Embryonic facial prominence (tissue), 1 donor: ENCODE results near the gene SAMD14.
A peak's percentile ranks its signal among the peaks of the same experiment; 100 is the strongest.

ENCODE experiments used
- DNase-seq: peaks from one replicate; pipeline ENCODE4 v3.0.0-alpha.2; 2016; ENCODE audit errors: extremely low spot score

Gene SAMD14

DNA sequence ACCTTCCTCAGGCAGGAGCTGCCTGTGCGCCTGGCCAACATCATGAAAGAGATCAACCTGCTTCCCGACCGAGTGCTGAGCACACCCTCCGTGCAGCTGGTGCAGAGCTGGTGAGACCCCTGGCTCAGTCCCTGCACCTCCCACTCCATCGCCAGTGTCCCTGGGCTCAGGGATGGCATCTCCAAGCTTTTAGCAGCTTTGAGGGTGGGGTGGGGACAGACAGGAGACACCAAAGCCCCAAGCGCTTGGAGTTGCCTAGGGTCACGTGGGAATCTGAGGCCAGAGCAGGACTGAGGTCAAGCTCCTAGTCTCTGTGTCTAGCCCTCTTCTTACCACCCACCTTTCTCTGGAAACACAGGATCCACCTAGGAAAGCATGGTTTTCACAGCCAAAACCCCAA is 32.5 kb downstream of the SAMD14 start:
- no peak for DNase-seq

DNA sequence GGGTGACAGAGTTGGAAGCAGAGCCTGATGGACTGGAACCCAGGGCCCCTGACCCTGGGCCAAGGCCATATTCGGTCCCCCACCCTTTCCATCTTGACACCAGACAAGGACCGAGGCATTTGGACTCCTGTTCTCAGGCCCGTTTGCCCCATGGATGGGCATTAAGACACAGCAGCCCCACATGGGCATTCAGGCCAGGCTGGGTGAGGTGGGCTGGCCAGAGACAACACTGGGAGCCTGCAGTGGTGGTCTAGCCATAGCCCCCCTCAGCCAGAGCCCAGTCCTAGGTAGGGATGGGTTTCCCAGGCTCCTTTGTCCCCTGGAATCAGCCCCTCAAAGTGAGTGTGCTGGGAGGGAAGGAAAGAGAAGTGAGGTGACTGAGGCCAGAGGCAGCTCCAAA is 33.2 kb downstream of the SAMD14 start:
- no peak for DNase-seq

DNA sequence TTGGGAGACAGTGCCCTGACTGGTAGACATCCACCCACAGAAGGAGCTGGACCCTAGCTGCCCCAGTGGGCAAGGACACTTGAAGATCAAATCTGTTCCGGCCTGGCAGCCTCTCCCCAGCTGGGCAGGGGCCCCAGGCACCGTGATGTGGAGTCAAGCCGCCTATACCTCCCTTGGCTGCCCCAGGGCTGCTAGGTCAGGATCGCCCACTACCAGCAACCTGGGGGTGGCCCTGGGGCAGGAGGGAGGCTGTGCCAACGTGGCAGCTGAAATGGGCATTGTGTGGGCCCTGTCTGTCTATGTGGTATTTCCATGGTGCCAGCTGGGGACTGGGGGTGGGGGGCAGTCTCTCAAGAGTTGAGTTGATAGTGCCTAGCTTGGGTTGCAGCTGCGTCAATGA is 33.9 kb downstream of the SAMD14 start:
- no peak for DNase-seq

DNA sequence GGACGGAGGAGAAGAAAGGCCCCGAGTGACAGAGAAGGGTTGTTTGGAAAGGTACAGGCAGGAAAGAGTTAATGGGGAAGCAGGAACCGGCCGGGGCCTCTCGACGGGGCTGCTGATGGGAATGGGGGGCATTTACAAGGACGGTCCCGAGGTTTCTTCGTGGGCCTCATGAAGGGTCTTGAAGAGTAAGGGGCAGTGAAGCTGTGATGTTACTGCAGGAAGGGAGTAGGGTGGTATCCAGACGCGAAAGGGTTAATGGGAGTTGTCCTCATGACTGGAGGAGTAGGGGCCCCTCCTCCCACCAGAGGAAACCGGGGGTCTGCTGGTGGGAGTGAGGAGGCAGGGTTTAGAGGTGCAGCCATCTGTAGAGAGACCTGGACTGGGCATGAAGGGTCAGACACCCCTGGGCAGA is 34.3 kb downstream of the SAMD14 start:
- peak; percentile 36 for DNase-seq

DNA sequence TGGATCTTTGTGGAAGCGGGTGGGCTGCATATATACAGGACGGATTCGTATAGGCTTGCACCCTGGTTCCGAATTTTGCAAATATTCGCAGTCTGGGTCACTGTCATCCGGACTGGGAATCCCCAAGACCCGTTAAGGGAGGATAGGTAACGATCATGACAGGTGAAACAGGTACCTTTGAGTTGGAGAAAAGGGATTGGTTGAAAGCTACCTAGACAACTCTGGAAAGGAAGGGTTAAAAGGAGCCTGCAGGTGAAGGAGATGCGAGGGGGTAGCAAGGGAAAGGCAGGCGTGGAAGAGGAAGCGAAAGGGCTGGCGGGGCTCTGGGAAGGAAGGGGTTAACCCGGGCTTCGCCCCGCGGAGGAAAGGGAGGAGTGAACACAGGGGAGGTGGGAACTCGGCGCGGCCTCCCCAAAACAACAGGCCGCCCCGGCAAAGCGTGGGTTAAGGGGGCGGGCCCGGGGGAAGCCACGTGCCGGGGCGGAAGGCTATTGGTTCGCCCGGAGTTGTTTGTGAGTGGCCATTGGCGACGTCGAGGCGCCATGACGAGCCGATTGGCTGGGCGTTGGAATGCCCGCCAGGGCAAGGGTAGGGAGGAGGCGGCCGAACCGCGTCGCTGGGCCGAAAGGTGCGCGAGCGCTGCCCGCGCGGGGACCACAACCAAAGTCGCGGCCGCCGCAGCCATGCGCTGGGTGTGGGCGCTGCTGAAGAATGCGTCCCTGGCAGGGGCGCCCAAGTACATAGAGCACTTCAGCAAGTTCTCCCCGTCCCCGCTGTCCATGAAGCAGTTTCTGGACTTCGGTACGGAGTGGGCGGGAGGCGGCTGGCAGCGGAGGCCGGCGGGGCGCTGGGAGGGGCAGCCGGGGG is 35.0 kb downstream of the SAMD14 start, which contains the start of gene PDK2:
TSS of gene PDK2 (plus strand) at position 599 of the 867 bp plus-strand sequence. CDS start at position 684, 85 bp downstream.
- peak; percentile 93 for DNase-seq

DNA sequence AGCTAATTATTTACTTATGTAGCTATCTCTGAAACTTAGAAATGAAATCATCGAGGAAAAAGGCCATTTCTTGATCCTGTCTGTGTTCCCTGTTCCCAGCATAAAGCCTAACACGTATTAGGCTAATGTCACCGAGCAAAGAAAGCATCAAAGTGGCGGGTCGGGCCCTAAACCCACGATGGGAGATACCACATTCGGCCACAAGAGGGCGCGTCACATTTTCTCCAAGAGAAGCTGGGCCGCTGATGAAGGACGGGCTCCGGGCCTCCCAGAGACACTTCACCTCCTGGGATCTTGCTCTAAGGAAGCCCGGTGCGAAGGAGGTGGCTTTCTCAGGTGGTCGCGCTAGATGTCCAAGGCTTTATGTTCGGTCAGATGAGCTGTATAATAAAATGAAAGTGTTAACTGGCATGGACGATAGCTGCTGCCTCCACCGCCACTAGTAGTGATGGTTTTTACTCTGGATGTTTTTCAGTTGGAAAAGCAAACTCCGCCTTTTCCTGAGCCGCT is 35.7 kb downstream of the SAMD14 start:
- peak; percentile 63 for DNase-seq

DNA sequence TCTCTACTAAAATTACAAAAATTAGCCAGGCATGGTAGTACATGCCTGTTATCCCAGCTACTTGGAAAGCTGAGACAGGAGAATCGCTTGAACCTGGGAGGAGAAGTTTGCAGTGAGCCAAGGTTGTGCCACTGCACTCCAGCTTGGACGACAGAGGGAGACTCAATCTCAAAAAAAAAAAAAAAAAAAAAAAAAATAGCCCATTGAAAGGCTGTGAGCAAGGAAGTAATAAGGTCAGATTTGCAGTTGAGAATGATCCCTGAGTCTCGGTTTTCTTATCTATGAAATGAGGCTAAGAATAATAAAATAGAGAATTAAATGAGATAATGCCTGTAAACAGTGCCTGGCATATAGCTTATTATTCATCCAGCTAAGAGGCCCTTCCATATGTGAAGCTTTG is 36.2 kb downstream of the SAMD14 start:
- DNase-seq, result no peak

DNA sequence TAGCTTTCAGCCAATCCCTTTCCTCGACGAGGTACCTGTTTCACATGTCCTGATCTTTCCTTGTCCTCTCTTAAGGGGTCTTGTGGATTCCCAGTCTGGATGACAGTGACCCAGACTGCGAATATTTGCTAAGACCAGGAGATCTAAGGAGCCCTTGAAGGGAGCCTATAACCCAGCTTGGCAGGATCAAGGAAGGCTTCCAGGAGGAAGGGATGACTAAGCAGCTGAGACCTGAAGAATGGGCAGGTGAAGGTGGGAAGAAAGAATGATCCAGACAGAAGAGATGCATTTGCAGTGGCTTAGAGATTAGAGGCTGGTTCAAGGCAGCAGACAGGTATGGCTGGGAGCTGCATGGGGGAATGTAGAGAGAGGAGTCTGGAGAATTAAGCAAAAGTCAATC is 36.7 kb downstream of the SAMD14 start:
- DNase-seq, result no peak

DNA sequence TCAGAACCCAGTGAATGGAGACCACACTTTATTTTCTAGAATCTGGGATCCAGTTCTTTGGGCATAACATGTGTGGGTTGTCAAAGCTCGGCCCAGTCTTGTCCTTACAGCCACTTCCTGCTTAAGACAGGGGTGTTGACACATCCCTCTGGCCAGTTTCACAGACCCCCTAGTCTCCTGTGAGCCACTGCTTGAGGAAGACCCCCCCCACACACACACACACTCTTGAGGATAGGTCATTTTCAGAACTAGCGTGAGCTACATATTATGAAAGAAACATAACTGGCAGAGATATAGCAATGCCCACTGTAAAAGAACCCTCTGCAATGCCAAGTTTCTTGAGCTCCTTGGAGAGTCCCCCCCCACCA is 38.1 kb downstream of the SAMD14 start:
- no peak for DNase-seq

DNA sequence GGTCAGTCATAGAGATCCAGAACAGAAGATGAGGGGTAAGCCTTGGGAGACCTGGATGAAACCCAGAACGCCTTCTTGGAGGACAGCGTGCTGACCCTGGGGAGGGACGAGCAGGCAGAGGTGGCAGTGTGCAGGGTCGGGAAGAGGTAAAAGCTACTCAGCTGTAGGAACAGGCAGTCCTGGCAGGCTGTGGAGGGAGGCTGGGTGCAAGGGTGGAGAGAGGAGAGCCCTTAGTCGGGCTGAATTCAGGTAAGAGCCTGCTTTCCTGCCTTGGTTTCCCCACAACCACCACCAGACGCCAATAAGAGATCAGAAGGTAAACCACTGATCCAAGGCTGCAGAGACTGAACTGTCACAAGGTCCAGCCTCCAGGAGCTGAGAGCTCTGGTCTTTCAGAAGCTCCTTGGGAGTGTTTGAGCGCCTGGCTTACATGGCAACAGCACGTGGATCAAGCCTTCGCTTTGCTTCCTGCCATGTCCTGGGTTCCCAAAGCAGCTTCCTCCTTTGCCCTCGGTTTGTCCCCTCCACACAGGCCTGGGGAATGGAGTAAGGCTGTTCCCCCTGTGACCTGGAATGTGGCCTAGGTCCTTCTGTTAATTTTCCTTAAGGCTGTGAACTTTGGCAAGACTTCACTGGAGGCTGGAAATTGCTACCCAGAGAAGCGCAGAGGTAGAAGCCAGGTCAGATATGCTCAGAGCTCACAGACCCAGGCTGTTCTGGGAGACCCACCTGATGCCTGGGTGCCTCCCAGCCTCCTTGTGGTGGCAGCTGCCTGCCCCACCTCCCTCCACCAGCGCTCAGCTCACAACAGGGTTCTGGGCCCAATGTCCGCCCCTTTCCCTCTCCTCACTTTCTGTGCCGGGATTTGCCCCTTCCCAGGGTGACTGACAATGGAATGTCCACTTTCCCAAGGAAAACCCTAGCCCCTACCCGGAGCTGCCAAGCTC is 38.7 kb downstream of the SAMD14 start:
- DNase-seq, result no peak

DNA sequence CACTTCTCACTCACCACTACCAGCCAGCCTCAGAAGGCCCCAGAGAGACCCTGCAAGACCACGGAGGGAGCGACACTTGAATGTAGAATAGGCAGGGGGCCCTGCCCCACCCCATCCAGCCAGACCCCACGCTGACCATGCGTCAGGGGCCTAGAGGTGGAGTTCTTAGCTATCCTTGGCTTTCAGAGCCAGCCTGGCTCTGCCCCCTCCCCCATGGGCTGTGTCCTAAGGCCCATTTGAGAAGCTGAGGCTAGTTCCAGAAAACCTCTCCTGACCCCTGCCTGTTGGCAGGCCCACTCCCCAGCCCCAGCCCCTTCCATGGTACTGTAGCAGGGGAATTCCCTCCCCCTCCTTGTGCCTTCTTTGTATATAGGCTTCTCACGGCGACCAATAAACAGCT is 39.9 kb downstream of the SAMD14 start:
- DNase-seq, result no peak

DNA sequence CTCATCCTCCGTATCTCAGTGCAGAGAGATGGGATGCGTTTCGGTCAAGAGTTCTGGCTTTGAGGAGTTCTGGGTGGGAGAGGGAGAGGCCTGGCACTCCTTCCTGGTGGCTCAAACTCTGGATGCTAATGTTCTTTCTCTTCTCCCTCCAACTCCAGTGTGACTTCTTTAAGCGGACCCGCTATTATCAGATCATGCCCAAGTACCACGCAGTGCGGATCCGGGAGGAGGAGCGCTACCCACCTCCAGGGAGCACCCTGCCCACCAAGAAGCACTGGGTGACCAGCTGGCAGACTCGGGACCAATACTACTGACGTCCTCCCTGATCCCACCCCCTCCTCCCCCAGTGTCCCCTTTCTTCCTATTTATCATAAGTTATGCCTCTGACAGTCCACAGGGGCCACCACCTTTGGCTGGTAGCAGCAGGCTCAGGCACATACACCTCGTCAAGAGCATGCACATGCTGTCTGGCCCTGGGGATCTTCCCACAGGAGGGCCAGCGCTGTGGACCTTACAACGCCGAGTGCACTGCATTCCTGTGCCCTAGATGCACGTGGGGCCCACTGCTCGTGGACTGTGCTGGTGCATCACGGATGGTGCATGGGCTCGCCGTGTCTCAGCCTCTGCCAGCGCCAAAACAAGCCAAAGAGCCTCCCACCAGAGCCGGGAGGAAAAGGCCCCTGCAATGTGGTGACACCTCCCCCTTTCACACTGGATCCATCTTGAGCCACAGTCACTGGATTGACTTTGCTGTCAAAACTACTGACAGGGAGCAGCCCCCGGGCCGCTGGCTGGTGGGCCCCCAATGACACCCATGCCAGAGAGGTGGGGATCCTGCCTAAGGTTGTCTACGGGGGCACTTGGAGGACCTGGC is 40.8 kb downstream of the SAMD14 start:
- DNase-seq, result no peak

DNA sequence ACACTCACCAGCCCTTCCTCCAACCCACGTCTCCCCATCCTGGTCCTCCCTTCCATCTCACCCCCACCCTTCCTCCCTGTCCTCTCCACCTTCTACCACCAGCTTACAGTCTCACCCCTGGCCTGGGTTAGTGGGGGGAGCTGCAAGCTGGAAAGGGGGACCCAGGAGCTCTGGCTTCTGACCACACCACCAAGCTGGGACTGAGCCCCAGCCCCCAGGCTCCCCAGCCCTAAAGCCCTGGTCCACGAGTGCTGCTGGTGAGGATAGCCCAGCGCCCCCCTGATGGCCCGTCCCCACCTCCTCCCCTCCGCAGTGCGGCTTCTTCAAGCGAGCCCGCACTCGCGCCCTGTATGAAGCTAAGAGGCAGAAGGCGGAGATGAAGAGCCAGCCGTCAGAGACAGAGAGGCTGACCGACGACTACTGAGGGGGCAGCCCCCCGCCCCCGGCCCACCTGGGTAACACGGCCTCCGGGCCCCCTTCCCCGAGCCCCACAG is 42.0 kb downstream of the SAMD14 start:
- no peak for DNase-seq

DNA sequence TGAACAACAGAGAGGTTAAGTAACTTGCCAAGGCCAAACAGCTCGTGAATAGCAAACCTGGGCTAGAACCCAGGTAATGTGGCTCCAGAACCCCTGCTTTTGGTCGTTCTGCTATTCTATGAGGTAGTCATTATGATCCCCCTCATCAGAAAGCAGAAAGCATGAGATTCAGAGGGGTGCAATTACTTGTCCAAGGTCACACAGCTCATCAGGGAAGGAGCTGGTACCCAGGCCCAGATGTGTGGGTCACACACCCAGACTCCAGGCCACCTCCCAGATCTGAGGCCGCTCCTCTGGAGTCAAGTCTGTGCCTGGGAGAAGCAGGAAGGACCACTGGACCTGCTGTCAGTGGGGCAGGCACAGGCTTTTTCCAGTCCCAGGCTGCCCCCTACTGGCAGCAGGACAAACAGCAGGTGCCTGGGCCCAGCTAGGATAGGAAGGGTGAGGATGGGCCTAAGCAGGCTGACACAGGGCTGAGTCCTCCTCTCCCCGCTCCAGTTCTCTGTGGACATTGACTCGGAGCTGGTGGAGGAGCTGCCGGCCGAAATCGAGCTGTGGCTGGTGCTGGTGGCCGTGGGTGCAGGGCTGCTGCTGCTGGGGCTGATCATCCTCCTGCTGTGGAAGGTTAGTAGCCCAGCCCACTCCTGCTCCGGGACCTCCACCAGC is 42.6 kb downstream of the SAMD14 start:
- peak; percentile 28 for DNase-seq

DNA sequence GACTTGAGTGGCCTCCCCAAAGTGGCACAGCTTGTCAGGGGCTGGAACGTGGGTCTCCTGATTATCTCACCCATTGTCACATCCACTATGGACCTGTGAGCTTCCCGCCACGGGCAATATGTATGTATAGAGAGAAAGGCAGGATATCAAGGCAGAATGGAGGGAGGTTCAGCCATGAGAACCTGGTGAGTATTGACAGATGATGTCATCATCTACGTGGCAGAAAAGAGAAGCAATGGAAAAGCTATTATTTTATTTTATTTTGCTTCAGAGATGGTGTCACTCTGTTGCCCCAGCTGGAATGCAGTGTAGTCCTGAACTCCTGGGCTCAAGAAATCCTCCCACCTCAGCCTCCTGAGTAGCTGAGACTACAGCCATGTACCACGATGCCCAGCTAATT is 48.2 kb downstream of the SAMD14 start:
- DNase-seq, result no peak

DNA sequence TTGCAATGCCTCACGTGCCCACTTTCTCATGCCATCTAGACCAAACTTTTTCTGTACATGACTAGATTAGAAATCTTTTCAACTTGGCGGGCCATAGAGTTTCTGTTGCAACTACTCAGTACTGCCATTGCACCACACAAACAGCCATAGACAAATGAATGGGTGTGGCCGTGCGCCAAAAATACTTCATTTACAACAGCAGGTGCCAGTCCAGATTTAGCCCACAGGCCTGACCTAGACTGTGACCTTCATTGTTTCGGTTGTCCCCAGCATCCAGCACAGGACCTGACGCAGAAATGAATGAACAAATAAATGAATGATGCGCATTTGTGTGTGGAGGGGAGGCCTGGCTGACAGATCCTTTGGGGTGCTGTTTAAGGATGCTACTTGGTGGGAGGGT is 49.1 kb downstream of the SAMD14 start:
- no peak for DNase-seq

DNA sequence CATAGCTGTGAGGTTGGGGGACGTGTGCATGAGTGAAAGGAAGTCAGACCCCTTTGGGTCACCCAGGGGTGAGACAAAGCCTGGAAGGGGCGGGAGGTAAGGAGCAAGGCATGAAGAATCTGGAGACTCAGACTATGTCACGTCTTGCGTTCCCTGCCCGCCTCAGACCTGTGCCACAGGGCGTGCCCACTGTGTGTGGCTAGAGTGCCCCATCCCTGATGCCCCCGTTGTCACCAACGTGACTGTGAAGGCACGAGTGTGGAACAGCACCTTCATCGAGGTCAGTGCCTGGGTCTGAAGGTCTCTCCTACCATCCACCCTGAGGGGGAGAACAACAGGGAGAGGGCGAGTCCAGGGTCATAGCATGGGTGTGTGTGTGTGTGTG is 49.9 kb downstream of the SAMD14 start:
- DNase-seq, result no peak

DNA sequence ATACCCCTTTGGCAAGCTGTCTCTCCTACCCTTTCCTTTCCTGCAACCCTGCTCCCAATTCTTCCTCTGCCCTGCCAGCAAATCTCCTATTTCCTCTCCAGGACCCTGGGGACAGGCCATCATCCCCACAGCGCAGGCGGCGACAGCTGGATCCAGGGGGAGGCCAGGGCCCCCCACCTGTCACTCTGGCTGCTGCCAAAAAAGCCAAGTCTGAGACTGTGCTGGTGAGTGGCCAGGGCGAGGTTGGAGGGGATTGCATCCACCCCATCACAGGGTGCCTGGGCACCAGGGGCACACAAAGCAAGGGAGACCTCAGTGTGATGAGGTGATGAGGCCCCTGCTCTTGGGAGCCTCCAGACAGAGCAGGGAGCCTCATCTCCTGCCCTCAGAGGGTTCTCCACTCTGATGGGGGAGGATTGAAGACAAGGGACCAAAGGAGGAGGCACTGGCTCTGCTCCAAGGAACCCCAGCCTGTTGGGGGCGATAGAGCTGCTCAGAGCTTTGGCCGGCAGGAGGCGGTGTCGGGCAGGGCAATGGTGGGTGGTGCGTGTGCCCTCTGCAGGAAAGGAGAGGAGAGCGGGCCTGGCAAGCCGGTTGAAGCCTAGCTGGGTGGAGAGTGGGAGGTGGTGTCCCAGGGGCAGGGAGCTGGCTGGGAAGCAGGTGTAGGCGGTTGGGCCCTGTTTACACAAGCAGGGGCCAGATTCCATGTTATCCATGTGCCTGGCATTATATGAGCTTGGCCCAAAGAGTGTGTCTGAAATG is 50.4 kb downstream of the SAMD14 start:
- DNase-seq, result no peak

DNA sequence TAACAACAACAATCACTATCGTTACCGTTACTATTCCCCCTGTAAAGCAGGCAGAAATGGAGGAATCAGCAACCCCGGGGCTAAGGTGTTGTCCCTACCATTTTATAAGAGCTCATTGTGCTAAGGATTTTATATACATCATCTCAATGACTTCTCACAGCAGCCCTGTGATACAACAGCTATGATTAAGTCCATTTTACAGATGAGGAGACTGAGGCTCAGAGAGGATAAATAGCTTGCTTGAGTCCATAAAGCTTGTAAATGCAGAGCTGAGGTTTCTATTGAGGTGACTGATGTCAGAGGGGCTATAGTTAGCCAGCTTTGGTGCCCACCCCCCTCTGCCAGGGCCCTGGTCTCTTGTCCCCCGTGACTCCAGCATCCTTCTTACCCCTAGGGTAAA is 51.5 kb downstream of the SAMD14 start:
- DNase-seq, result no peak
